Pulmonary artery endothelial cell (primary cell): ENCODE measurements around the gene DENND1A. TPM values are rescaled to one million over a fixed set of nuclear protein-coding genes. Genes with fewer than 3 reads are reported as not detected.

Experiments
- DNase-seq: peaks from one replicate; pipeline ENCODE4 v3.0.0-alpha.2; 2011; ENCODE audit warnings: low read depth, low spot score
- total RNA-seq: library from RNA; depleted of rRNA; stranded (reverse); fragments of >200 nt; gene quantifications from 2 replicates; pipeline ENCODE4 v1.2.3, GENCODE V29; 2014

The DENND1A gene
- total RNA-seq, 1 donor from 2014 or later, result 11.7 TPM

GRCh38 chr9:123378956-123379660 lies 550.8 kb downstream of the DENND1A start:
- DNase-seq, result no peak

GRCh38 chr9:123378025-123378424 lies 551.9 kb downstream of the DENND1A start:
- DNase-seq, result no peak

- no peak for DNase-seq
Measured at GRCh38 chr9:123377211-123377971, 552.5 kb downstream of the DENND1A start.

- no peak for DNase-seq
Measured at GRCh38 chr9:123376218-123377071, 553.5 kb downstream of the DENND1A start.

- DNase-seq, result no peak
Measured at GRCh38 chr9:123375469-123376132, 554.3 kb downstream of the DENND1A start.

GRCh38 chr9:123373946-123374345 lies 556.0 kb downstream of the DENND1A start:
- no peak for DNase-seq

- DNase-seq, result no peak
Measured at GRCh38 chr9:123373447-123373923, 556.4 kb downstream of the DENND1A start.

GRCh38 chr9:123372766-123373446 lies 557.0 kb downstream of the DENND1A start:
- no peak for DNase-seq

GRCh38 chr9:123371805-123372590 lies 557.9 kb downstream of the DENND1A start:
- no peak for DNase-seq

GRCh38 chr9:123371228-123371584 lies 558.7 kb downstream of the DENND1A start:
- no peak for DNase-seq

- no peak for DNase-seq
Measured at GRCh38 chr9:123370526-123371227, 559.2 kb downstream of the DENND1A start.

- DNase-seq, result no peak
Measured at GRCh38 chr9:123370108-123370507, 559.8 kb downstream of the DENND1A start.

- no peak for DNase-seq
Measured at GRCh38 chr9:123369296-123369695, 560.6 kb downstream of the DENND1A start.

- DNase-seq, result no peak
Measured at GRCh38 chr9:123368536-123369153, 561.3 kb downstream of the DENND1A start.

GRCh38 chr9:123368023-123368422 lies 561.9 kb downstream of the DENND1A start:
- DNase-seq, result no peak

- no peak for DNase-seq
Measured at GRCh38 chr9:123365881-123366528, 563.9 kb downstream of the DENND1A start.

- no peak for DNase-seq
Measured at GRCh38 chr9:123365287-123365880, 564.5 kb downstream of the DENND1A start.
